Measurements from ENCODE around the gene CELA3A.

The CELA3A gene

GRCh38 chr1:22045604-22046228, 44.3 kb downstream of the CELA3A start:
- H3K36me3 Mint-ChIP-seq (ENCODE audit: low read depth) = peaks cover 5% of the 10 kb centered on the region
- no peak overlapping the region for H3K27ac Mint-ChIP-seq
- peaks cover 5% of the 10 kb centered on the region for H3K9me3 Mint-ChIP-seq
- H3K27me3 Mint-ChIP-seq (ENCODE audit: low read depth, poor library complexity) = peaks cover 2% of the 10 kb centered on the region
- no peak overlapping the region for H3K4me3 Mint-ChIP-seq
- no peak for TF ChIP-seq CTCF (IDR thresholded peaks at IDR 0.05)
- peaks cover 19% of the 10 kb centered on the region for H3K4me1 Mint-ChIP-seq
- no peak for DNase-seq

- Mint-ChIP-seq H3K9me3 (peaks cover 5% of the 10 kb centered on the region), H3K4me3 (no peak overlapping the region), H3K27me3 (ENCODE audit: low read depth, poor library complexity) (peaks cover 6% of the 10 kb centered on the region), H3K36me3 (ENCODE audit: low read depth) (peaks cover 5% of the 10 kb centered on the region), H3K27ac (peak overlapping the region; percentile 85), H3K4me1 (peaks cover 12% of the 10 kb centered on the region)
- no peak for TF ChIP-seq CTCF (IDR thresholded peaks at IDR 0.05)
- DNase-seq = no peak
Measured at GRCh38 chr1:22048351-22049192, 47.1 kb downstream of the CELA3A start.

GRCh38 chr1:22050330-22050729, 48.9 kb downstream of the CELA3A start:
- Mint-ChIP-seq H3K4me3 (no peak overlapping the region), H3K36me3 (ENCODE audit: low read depth) (peaks cover 6% of the 10 kb centered on the region), H3K4me1 (peaks cover 23% of the 10 kb centered on the region), H3K9me3 (peaks cover 2% of the 10 kb centered on the region), H3K27me3 (ENCODE audit: low read depth, poor library complexity) (peaks cover 6% of the 10 kb centered on the region), H3K27ac (no peak overlapping the region)
- TF ChIP-seq CTCF (IDR thresholded peaks at IDR 0.05) = no peak
- no peak for DNase-seq

- H3K27ac Mint-ChIP-seq = no peak overlapping the region
Measured at GRCh38 chr1:22051607-22052114, 50.2 kb downstream of the CELA3A start.

More at GRCh38 chr1:22051607-22052114, 50.2 kb downstream of the CELA3A start:
- Mint-ChIP-seq H3K9me3 (no peaks in the 10 kb centered on the region), H3K4me1 (peaks cover 35% of the 10 kb centered on the region), H3K27me3 (ENCODE audit: low read depth, poor library complexity) (peaks cover 6% of the 10 kb centered on the region), H3K4me3 (peak overlapping the region; percentile 82), H3K36me3 (ENCODE audit: low read depth) (peaks cover 17% of the 10 kb centered on the region)
- no peak for TF ChIP-seq CTCF (IDR thresholded peaks at IDR 0.05)
- no peak for DNase-seq
